SJCRH30 (cell line): ENCODE measurements around the gene CORO2B. TPM values are rescaled to one million over a fixed set of nuclear protein-coding genes. Genes with fewer than 3 reads are reported as not detected.

Experiments
- DNase-seq, 2 experiments: peaks; one replicate each; pipeline ENCODE4 v3.0.0-alpha.2; 2015 to 2020
- H3K27ac ChIP-seq: fragments of 250-450 bp; sonication (Bioruptor Pico); 2 replicates; pipeline ENCODE4 v1.5.1; 2020; ENCODE audit warnings: mild to moderate bottlenecking, moderate library complexity
- H3K27me3 ChIP-seq: fragments of 250-450 bp; sonication (Bioruptor Pico); 2 replicates; pipeline ENCODE4 v1.5.1; 2020; ENCODE audit warnings: mild to moderate bottlenecking, moderate library complexity
- H3K36me3 ChIP-seq: fragments of 250-450 bp; sonication (Bioruptor Pico); 2 replicates; pipeline ENCODE4 v1.5.1; 2020; ENCODE audit warnings: mild to moderate bottlenecking, moderate library complexity
- H3K4me1 ChIP-seq: fragments of 250-450 bp; sonication (Bioruptor Pico); 2 replicates; pipeline ENCODE4 v1.5.1; 2020; ENCODE audit warnings: mild to moderate bottlenecking, moderate library complexity
- H3K4me3 ChIP-seq: fragments of 250-450 bp; sonication (Bioruptor Pico); 2 replicates; pipeline ENCODE4 v1.5.1; 2020; ENCODE audit warnings: mild to moderate bottlenecking, moderate library complexity
- H3K9me3 ChIP-seq: fragments of 250-450 bp; sonication (Bioruptor Pico); replicated peaks from 2 replicates; pipeline ENCODE4 v1.5.1; 2020; ENCODE audit warnings: mild to moderate bottlenecking, moderate library complexity
- total RNA-seq: library from RNA; depleted of rRNA; stranded (reverse); fragments of >200 nt; shearing (Covaris generic); gene quantifications from 2 replicates; pipeline ENCODE4 v1.2.3, GENCODE V29; 2014

Gene CORO2B
- total RNA-seq, 1 experiment from 2014 or later, result not detected

- H3K9me3 ChIP-seq, result no peaks in the 10 kb centered on the region
- H3K36me3 ChIP-seq, result no peaks in the 10 kb centered on the region
- peak in 1 of 2 experiments; percentile 33 for DNase-seq
- no peak overlapping the region for H3K27ac ChIP-seq
- H3K4me3 ChIP-seq, result no peak overlapping the region
- 0 out of 2 replicates have a peak, but pooled peaks cover 3% of the 10 kb centered on the region for H3K4me1 ChIP-seq
- 0 out of 2 replicates have a peak, but pooled peaks cover 3% of the 10 kb centered on the region for H3K27me3 ChIP-seq
Measured at GRCh38 chr15:68691705-68692104, 112.9 kb downstream of the CORO2B start.

DNA sequence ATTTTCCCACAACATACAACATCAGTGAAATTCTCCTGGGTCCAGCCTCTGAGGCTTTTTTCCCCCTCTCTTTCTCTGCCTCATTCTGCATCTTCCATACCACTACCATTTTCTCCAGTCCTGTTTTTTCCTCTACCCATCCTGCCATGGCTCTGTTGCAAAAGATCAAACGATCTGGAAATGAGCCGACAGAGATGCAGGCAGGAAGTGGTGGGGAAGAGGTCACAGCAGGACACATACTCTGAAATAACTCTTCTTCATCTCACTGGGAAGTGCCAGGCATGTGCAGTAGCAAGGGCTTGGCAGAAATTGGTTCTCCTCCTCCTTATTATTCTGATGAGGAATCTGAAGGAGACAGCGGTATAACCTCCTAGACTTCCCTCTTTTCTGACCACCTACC, 114.3 kb downstream of the CORO2B start:
- Histone ChIP-seq H3K36me3 (no peaks in the 10 kb centered on the region), H3K9me3 (no peaks in the 10 kb centered on the region), H3K4me1 (0 out of 2 replicates have a peak, but pooled peaks cover 3% of the 10 kb centered on the region), H3K4me3 (no peak overlapping the region), H3K27ac (no peak overlapping the region), H3K27me3 (0 out of 2 replicates have a peak, but pooled peaks cover 3% of the 10 kb centered on the region)
- no peak for DNase-seq

- Histone ChIP-seq H3K4me3 (no peak overlapping the region), H3K4me1 (peaks cover 10% of the 10 kb centered on the region), H3K27me3 (0 out of 2 replicates have a peak, but pooled peaks cover 3% of the 10 kb centered on the region), H3K36me3 (no peaks in the 10 kb centered on the region), H3K9me3 (no peaks in the 10 kb centered on the region), H3K27ac (no peak overlapping the region)
- no peak for DNase-seq
Measured at GRCh38 chr15:68694111-68694510, 115.3 kb downstream of the CORO2B start.

DNA sequence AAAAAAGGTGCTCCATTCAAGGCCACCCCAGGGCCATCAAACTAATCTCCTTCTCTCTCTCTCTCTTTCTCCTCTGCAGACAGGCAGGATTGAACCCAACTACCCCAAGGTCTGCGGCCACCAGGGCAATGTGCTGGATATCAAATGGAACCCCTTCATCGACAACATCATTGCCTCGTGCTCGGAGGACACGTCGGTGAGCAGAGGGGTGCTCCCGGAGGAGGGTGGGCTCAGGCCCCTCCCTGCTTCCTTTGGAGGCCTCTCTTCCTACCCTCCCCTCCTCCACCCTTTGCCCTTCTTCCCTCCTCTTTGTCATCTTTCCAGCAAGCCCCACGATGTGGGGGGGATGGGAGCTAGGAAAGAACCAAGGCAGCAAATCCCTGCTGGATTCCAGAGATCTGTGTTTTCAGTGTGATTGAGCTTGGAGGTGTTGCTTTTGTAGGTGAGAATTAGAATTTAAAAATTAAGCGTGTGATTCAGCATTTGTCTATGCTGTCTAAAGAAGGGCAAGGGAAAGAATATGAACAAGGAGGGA, 116.3 kb downstream of the CORO2B start:
- no peak overlapping the region for H3K4me3 ChIP-seq
- H3K4me1 ChIP-seq, result peaks cover 20% of the 10 kb centered on the region
- H3K36me3 ChIP-seq, result no peaks in the 10 kb centered on the region
- no peak overlapping the region for H3K27ac ChIP-seq
- no peak for DNase-seq
- no peaks in the 10 kb centered on the region for H3K9me3 ChIP-seq
- H3K27me3 ChIP-seq, result 0 out of 2 replicates have a peak, but pooled peaks cover 3% of the 10 kb centered on the region

- Histone ChIP-seq H3K27ac (no peak overlapping the region), H3K4me3 (no peak overlapping the region), H3K9me3 (no peaks in the 10 kb centered on the region), H3K27me3 (0 out of 2 replicates have a peak, but pooled peaks cover 3% of the 10 kb centered on the region), H3K4me1 (peaks cover 23% of the 10 kb centered on the region), H3K36me3 (no peaks in the 10 kb centered on the region)
- no peak for DNase-seq
Measured at GRCh38 chr15:68696414-68697363, 117.9 kb downstream of the CORO2B start.

- no peak overlapping the region for H3K4me3 ChIP-seq
- no peak for DNase-seq
Measured at GRCh38 chr15:68697711-68698690, 119.2 kb downstream of the CORO2B start.

GRCh38 chr15:68698708-68699107, 119.9 kb downstream of the CORO2B start:
- no peaks in the 10 kb centered on the region for H3K9me3 ChIP-seq
- H3K36me3 ChIP-seq, result no peaks in the 10 kb centered on the region
- no peak overlapping the region for H3K4me3 ChIP-seq
- peaks cover 21% of the 10 kb centered on the region for H3K4me1 ChIP-seq
- H3K27ac ChIP-seq, result no peak overlapping the region
- no peak for DNase-seq
- H3K27me3 ChIP-seq, result no peaks in the 10 kb centered on the region

More at GRCh38 chr15:68697711-68698690, 119.2 kb downstream of the CORO2B start:
- Histone ChIP-seq H3K27me3 (no peaks in the 10 kb centered on the region), H3K36me3 (no peaks in the 10 kb centered on the region), H3K4me1 (peaks cover 22% of the 10 kb centered on the region), H3K9me3 (no peaks in the 10 kb centered on the region), H3K27ac (no peak overlapping the region)

- Histone ChIP-seq H3K4me1 (peaks cover 21% of the 10 kb centered on the region), H3K4me3 (no peak overlapping the region), H3K36me3 (no peaks in the 10 kb centered on the region), H3K9me3 (no peaks in the 10 kb centered on the region), H3K27me3 (no peaks in the 10 kb centered on the region), H3K27ac (peak overlapping the region; percentile 65)
- DNase-seq, result peak; percentile 81 to 84
Measured at GRCh38 chr15:68699124-68699880, 120.5 kb downstream of the CORO2B start.

DNA sequence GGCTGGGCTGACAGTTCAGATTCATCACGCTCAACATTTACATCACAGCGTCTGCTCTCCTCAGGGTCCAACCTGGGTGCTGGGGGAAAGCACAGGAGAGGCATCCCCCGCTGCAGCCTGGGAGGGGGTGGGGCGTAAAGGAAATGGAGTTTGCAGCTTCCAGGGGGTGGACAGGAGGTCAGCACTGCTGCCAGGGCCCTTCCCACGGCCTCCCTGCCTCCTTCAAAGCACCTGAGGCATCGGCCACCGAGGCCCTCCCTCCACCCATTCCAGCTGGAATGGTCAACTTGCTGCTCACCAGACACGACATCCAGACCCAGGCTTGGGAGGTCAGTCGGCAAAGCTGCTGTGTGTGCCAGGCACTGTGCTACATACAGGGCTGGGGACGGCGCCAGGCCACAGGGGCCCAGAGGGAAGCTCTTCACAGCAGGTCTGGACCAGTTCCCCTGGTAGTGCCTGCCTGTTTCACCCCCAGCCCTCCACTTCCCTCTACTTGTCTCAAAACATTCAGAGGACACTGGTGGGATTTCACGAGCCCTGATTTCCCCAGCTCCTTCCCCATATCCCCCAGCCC, 121.2 kb downstream of the CORO2B start:
- Histone ChIP-seq H3K27ac (peak overlapping the region; percentile 65), H3K4me1 (peaks cover 21% of the 10 kb centered on the region), H3K27me3 (no peaks in the 10 kb centered on the region), H3K36me3 (no peaks in the 10 kb centered on the region), H3K4me3 (peak overlapping the region; percentile 32), H3K9me3 (no peaks in the 10 kb centered on the region)
- DNase-seq, result peak; percentile 37 to 38

- Histone ChIP-seq H3K9me3 (no peaks in the 10 kb centered on the region), H3K4me1 (peaks cover 21% of the 10 kb centered on the region), H3K4me3 (peak overlapping the region; percentile 32), H3K27ac (peak overlapping the region; percentile 65), H3K36me3 (no peaks in the 10 kb centered on the region), H3K27me3 (no peaks in the 10 kb centered on the region)
- DNase-seq, result peak; percentile 83 to 87
Measured at GRCh38 chr15:68700455-68701123, 121.8 kb downstream of the CORO2B start.

DNA sequence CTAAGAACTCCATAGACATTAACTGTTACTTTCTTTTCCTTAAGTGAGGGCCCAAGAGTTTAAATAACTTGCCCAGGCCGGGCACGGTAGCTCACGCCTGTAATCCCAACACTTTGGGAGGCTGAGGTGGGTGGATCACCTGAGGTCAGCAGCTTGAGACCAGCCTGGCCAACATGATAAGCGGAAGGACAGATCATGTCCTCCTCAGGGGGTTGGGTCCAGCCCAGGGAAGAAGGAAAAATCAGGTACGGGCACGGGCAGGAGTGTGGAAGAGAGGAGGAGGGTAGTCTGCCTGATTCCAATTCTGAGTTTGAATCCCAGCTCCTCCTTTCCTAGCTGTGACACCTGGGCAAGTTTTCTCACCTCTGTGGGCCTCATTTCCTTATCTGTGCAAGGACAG, 123.1 kb downstream of the CORO2B start:
- H3K4me1 ChIP-seq, result peaks cover 21% of the 10 kb centered on the region
- no peaks in the 10 kb centered on the region for H3K27me3 ChIP-seq
- H3K9me3 ChIP-seq, result no peaks in the 10 kb centered on the region
- H3K27ac ChIP-seq, result no peak overlapping the region
- H3K4me3 ChIP-seq, result no peak overlapping the region
- H3K36me3 ChIP-seq, result no peaks in the 10 kb centered on the region
- no peak for DNase-seq

- Histone ChIP-seq H3K27me3 (no peaks in the 10 kb centered on the region), H3K4me3 (no peak overlapping the region), H3K36me3 (no peaks in the 10 kb centered on the region), H3K9me3 (no peaks in the 10 kb centered on the region), H3K27ac (no peak overlapping the region), H3K4me1 (peaks cover 9% of the 10 kb centered on the region)
- DNase-seq, result peak; percentile 27 to 61
Measured at GRCh38 chr15:68704496-68705021, 125.8 kb downstream of the CORO2B start.

DNA sequence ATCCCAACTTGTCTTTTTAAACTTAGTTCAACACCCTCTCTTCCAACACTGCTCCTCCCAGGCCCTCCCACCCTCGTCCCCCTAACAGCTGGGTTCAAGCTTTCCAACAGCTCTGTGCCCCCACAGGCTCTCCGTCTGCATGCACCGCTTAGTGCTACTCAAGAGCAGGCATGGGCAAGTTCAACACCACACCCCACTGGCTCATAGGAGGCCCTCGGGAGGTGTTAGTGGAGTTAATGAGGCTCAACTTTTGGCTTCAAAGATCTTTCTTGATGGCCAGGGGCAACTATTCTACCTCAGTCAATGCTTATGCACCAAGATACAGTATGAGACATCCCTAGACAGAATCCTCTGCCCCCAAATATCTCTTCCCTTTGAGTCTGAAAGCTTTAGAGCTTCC, 127.5 kb downstream of the CORO2B start:
- Histone ChIP-seq H3K27ac (no peak overlapping the region), H3K4me3 (no peak overlapping the region), H3K9me3 (no peaks in the 10 kb centered on the region), H3K36me3 (no peaks in the 10 kb centered on the region), H3K4me1 (no peaks in the 10 kb centered on the region), H3K27me3 (no peaks in the 10 kb centered on the region)
- DNase-seq, result no peak
